CD4-positive, alpha-beta T cell (primary cell): ENCODE results near the gene EPB41L5. TPM values are rescaled to one million over a fixed set of nuclear protein-coding genes. Genes with fewer than 3 reads are reported as not detected.

ENCODE experiments used
- ATAC-seq: fragments of 200-7000 bp; cut with Tn5 transposase; one replicate; pipeline ENCODE4 v1.10.0; 2022; ENCODE audit warnings: mild to moderate bottlenecking; ENCODE audit not compliant: poor library complexity
- CTCF ChIA-PET: fragments of 350-600 bp; sonication (Branson Sonifier 250); formaldehyde crosslinking; loops from one replicate; lab custom pipeline; 2021; ENCODE audit warnings: antibody characterized with exemption, inconsistent platforms; lab: Charles Lee
- POLR2A ChIA-PET: fragments of 350-600 bp; sonication (Branson Sonifier 250); formaldehyde crosslinking; loops from one replicate; lab custom pipeline; 2021; ENCODE audit warnings: antibody characterized with exemption, inconsistent platforms; lab: Charles Lee
- DNase-seq, 14 experiments: peaks; one replicate each; pipeline ENCODE4 v3.0.0-alpha.2; 2013 to 2020; ENCODE audit warnings: mixed read lengths in 2 of 14
- H3K27ac ChIP-seq, 2 donors: one replicate each; pipeline versions ENCODE4 v1.5.1 to v1.7.0; 2013; ENCODE audit warnings: low read length in 2 of 2, low read depth in 1 of 2, mild to moderate bottlenecking in 1 of 2
- H3K27me3 ChIP-seq, 2 experiments: 1 replicate in 1 of 2; 2 replicates in 1 of 2; pipeline versions ENCODE4 v1.6.1 to v1.7.0; 2013; ENCODE audit warnings: low read length in 2 of 2, control low read depth in 1 of 2, mild to moderate bottlenecking in 1 of 2, moderate library complexity in 1 of 2; ENCODE audit not compliant: insufficient read depth in 2 of 2, control insufficient read depth in 1 of 2
- H3K36me3 ChIP-seq: one replicate; pipeline ENCODE4 v1.6.1; 2013; ENCODE audit warnings: low read length, control low read depth; ENCODE audit not compliant: insufficient read depth
- H3K4me1 ChIP-seq: one replicate; pipeline ENCODE4 v1.6.1; 2013; ENCODE audit warnings: low read length, control low read depth; ENCODE audit not compliant: insufficient read depth
- H3K4me3 ChIP-seq: one replicate; pipeline ENCODE4 v1.5.1; 2013; ENCODE audit warnings: mild to moderate bottlenecking, low read length, moderate library complexity
- H3K9me3 ChIP-seq, 2 experiments: 1 replicate in 1 of 2; 2 replicates in 1 of 2; pipeline versions ENCODE4 v1.6.1 to v1.7.0; 2013; ENCODE audit warnings: low read length in 2 of 2, mild to moderate bottlenecking in 2 of 2, control low read depth in 1 of 2, moderate library complexity in 1 of 2; ENCODE audit not compliant: control insufficient read depth in 1 of 2, insufficient read depth in 1 of 2
- H3K27ac Mint-ChIP-seq: one replicate; pipeline ENCODE4 v1.8.0; 2020; ENCODE audit warnings: mixed read lengths
- H3K27me3 Mint-ChIP-seq: one replicate; pipeline ENCODE4 v1.8.0; 2021; ENCODE audit warnings: mixed read lengths
- H3K36me3 Mint-ChIP-seq: one replicate; pipeline ENCODE4 v1.8.0; 2021; ENCODE audit warnings: low read depth, mixed read lengths
- H3K4me1 Mint-ChIP-seq: one replicate; pipeline ENCODE4 v1.8.0; 2021; ENCODE audit warnings: low read depth, mixed read lengths
- H3K4me3 Mint-ChIP-seq: one replicate; pipeline ENCODE4 v1.8.0; 2020; ENCODE audit warnings: mild to moderate bottlenecking, mixed read lengths
- H3K9me3 Mint-ChIP-seq: one replicate; pipeline ENCODE4 v1.8.0; 2020; ENCODE audit warnings: mixed read lengths
- intact Hi-C, 2 experiments: fragments of 100-400 bp; cut with DNase I in 1 of 2; cut with micrococcal nuclease in 1 of 2; formaldehyde crosslinking; loops; one replicate each; pipeline versions ENCODE4 v1.15.1 to v1.9.0; 2023 to 2025; cut with DNase I, micrococcal nuclease
- total RNA-seq, 174 experiments: library from RNA in 2 of 174; stranded (reverse) in 2 of 174; gene quantifications; one replicate each; pipeline ENCODE4 v1.2.3 and lab custom pipeline; 2021 to 2026
- TF ChIP-seq, protein P1 (sequence below): fragments of 200-600 bp; IDR thresholded peaks from one replicate; pipeline ENCODE4 v1.8.0; 2022; ENCODE audit warnings: antibody characterized with exemption, mild to moderate bottlenecking

EPB41L5 gene
- total RNA-seq, 2 experiments from 2014 or later = 4.6 to 5.1 TPM

DNA sequence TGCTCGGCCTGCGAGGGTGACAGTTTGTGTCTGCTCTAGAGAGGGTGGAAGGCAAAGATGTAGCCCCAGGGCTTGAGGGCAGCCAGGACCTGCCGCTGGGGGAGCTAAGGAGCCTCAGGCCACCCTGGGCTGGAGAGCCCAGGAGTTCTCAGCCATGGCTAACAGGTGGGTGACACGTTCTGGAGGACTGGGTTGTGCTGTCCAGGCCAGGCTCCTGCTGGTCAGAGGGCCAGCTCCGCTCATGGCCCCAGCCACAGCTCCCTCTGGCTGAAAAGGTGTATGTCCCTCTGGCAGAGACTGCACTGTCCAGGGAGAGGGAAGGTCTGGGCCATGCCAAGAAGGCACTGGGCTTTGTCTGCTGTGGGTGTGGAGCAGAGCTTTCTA lies 191.1 kb downstream of the EPB41L5 start:
- no peaks in the 10 kb centered on the region for H3K36me3 ChIP-seq
- H3K27ac ChIP-seq = no peak overlapping the region
- H3K4me3 ChIP-seq = no peak overlapping the region
- intact Hi-C loops = no loop called here
- POLR2A ChIA-PET = no interaction called here
- CTCF ChIA-PET = no interaction called here
- Mint-ChIP-seq H3K36me3 (no peaks in the 10 kb centered on the region), H3K27ac (no peak overlapping the region), H3K27me3 (no peaks in the 10 kb centered on the region), H3K9me3 (no peaks in the 10 kb centered on the region), H3K4me1 (no peaks in the 10 kb centered on the region), H3K4me3 (no peak overlapping the region)
- no peaks in the 10 kb centered on the region for H3K27me3 ChIP-seq
- peaks cover 0 to 4% of the 10 kb centered on the region in 2 experiments for H3K9me3 ChIP-seq
- H3K4me1 ChIP-seq = no peaks in the 10 kb centered on the region
- DNase-seq (peak in 1 of 14 experiments; percentile 5), ATAC-seq (no peak)
- TF ChIP-seq, protein P1, sequence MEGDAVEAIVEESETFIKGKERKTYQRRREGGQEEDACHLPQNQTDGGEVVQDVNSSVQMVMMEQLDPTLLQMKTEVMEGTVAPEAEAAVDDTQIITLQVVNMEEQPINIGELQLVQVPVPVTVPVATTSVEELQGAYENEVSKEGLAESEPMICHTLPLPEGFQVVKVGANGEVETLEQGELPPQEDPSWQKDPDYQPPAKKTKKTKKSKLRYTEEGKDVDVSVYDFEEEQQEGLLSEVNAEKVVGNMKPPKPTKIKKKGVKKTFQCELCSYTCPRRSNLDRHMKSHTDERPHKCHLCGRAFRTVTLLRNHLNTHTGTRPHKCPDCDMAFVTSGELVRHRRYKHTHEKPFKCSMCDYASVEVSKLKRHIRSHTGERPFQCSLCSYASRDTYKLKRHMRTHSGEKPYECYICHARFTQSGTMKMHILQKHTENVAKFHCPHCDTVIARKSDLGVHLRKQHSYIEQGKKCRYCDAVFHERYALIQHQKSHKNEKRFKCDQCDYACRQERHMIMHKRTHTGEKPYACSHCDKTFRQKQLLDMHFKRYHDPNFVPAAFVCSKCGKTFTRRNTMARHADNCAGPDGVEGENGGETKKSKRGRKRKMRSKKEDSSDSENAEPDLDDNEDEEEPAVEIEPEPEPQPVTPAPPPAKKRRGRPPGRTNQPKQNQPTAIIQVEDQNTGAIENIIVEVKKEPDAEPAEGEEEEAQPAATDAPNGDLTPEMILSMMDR = no peak

DNA sequence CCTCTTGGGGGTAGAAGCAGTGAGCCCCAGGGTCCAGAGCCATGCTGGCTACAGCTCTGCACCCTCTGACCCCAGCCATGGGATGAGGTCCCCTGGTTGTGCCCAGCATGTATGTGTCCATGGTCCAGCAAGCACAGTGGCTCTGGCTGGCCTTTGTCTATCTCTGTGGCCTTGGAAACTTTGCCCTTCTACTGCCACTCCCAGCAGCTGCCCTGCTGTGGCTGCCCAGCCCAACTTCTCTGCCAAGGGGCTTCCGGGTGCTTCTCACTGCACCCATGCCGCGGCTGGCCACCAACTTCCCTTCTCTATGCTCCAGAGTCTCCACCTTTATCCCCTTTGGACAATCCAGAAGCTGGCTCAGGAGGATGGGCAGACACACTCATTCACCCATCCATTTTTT lies 191.5 kb downstream of the EPB41L5 start:
- Mint-ChIP-seq H3K4me3 (no peak overlapping the region), H3K27me3 (no peaks in the 10 kb centered on the region), H3K4me1 (no peaks in the 10 kb centered on the region), H3K36me3 (no peaks in the 10 kb centered on the region), H3K9me3 (no peaks in the 10 kb centered on the region), H3K27ac (no peak overlapping the region)
- intact Hi-C loops = no loop called here
- no peaks in the 10 kb centered on the region for H3K27me3 ChIP-seq
- TF ChIP-seq, protein P1 = no peak
- H3K4me1 ChIP-seq = peaks cover 3% of the 10 kb centered on the region
- ChIA-PET CTCF (no interaction called here), POLR2A (no interaction called here)
- peak in 1 of 14 experiments; percentile 5 for DNase-seq
- H3K4me3 ChIP-seq = no peak overlapping the region
- no peak for ATAC-seq
- H3K27ac ChIP-seq = no peak overlapping the region
- H3K9me3 ChIP-seq = peaks cover 0 to 4% of the 10 kb centered on the region in 2 experiments
- no peaks in the 10 kb centered on the region for H3K36me3 ChIP-seq

DNA sequence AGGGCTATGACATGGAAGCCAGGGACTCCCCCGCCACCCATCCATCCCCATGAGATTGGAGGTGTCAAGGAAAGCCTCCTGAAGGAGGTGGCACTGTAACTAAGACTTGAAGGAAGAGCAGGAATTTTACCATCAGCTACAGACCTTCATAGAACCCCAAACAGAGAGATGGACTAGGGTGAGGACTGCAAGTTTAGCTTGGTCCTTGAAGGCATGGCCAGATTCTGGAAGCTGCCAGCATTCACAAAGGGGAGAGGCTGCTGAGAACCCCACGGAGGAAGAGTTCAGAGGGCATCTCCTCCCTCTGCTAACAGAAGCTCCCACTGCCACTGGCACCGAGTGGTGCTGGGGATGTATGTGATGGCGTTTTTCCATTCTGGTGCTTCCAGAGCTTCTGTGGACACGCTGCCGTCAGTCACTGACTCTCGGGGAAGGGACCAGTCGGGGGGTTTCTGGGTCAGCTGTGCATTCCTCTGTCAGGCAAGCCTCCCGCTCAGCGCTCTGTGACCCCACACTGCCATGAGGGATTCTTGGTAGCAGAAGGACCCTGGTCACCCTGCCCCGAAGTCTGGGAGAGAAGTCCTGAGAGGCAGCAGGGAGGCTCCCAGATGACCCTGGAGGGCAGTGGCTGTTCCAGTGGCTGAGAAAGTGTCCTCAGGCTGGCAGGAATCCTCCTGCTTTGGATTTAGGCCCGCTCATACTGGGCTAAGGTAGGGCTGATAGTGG lies 192.2 kb downstream of the EPB41L5 start:
- H3K36me3 ChIP-seq = no peaks in the 10 kb centered on the region
- ChIA-PET POLR2A (no interaction called here), CTCF (no interaction called here)
- H3K4me3 Mint-ChIP-seq = no peak overlapping the region
- no peaks in the 10 kb centered on the region for H3K4me1 Mint-ChIP-seq
- no peak for DNase-seq
- H3K4me3 ChIP-seq = no peak overlapping the region
- H3K27me3 Mint-ChIP-seq = no peaks in the 10 kb centered on the region
- no peak overlapping the region for H3K27ac Mint-ChIP-seq
- H3K9me3 Mint-ChIP-seq = no peaks in the 10 kb centered on the region
- H3K36me3 Mint-ChIP-seq = no peaks in the 10 kb centered on the region
- H3K9me3 ChIP-seq = peaks cover 0 to 4% of the 10 kb centered on the region in 2 experiments
- H3K27me3 ChIP-seq = no peaks in the 10 kb centered on the region
- TF ChIP-seq, protein P1 = no peak
- H3K27ac ChIP-seq = no peak overlapping the region
- ATAC-seq = no peak
- intact Hi-C loops = loop anchor here in 1 of 2 experiments (5.0 kb wide), 1 partner anchor 107 kb away; no protein-coding TSS in a partner anchor
- H3K4me1 ChIP-seq = peaks cover 10% of the 10 kb centered on the region
